Measurements from ENCODE around the gene P2RX5.

GRCh38 chr17:3735515-3735914, 39.6 kb upstream of the P2RX5 start:
- TF ChIP-seq, protein P1, sequence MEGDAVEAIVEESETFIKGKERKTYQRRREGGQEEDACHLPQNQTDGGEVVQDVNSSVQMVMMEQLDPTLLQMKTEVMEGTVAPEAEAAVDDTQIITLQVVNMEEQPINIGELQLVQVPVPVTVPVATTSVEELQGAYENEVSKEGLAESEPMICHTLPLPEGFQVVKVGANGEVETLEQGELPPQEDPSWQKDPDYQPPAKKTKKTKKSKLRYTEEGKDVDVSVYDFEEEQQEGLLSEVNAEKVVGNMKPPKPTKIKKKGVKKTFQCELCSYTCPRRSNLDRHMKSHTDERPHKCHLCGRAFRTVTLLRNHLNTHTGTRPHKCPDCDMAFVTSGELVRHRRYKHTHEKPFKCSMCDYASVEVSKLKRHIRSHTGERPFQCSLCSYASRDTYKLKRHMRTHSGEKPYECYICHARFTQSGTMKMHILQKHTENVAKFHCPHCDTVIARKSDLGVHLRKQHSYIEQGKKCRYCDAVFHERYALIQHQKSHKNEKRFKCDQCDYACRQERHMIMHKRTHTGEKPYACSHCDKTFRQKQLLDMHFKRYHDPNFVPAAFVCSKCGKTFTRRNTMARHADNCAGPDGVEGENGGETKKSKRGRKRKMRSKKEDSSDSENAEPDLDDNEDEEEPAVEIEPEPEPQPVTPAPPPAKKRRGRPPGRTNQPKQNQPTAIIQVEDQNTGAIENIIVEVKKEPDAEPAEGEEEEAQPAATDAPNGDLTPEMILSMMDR (IDR thresholded peaks at IDR 0.05): no peak
- TF ChIP-seq POLR2A (IDR thresholded peaks at IDR 0.05): no peak

All from suprapubic skin (tissue), 3 donors.